HG03460 (cell line): ENCODE data around the gene ZACN.
"Not testable (repeated sequence)": the region's sequence is repeated elsewhere in the genome, so short reads cannot be mapped to it uniquely, and the experiment has no call there.

Experiments
- ATAC-seq: cut with Tn5 transposase; IDR thresholded peaks from one replicate; pipeline ENCODE4 v1.9.1; 2021; ENCODE audit not compliant: unreplicated experiment

Gene ZACN

GRCh38 chr17:76078860-76079534 is at the start of gene ZACN:
TSS of gene ZACN (plus strand) at chr17:76079182. CDS start at chr17:76079265, 83 bp downstream.
- ATAC-seq = no peak

DNA sequence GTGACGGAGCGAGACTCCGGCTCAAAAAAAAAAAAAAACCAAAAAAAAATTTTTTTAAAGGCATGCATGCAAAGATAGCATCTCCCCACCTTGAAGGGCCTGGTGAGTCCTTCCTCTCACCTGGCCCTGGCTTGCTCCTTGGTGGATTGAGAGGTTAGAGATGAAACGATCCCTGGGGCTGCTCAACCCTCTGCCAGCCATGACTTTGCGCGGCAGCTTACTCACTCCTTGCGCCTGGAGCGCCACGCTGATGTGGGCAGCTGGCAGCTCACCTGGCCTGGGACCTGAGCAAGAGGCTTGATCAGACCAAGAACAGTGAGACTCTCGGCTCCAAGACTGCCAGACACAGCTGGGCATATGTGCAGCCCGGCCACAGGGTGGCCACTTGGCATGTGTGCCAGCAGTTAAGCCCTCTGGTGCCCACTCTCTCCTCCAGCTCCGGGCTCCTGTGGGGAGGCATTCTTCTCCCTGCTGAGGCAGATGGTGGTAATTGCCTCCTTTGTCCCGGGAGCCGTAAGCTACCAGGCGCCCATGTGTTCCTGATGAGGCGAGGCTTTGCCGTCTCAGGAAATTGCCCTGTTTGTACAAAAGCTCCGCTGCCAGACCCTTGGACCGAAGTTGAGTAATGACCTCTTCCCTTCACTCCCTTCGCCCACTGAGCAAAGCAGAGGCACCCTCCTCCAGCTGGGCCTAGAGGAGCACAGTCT is 46.8 kb upstream of the ZACN start:
- ATAC-seq = no peak

DNA sequence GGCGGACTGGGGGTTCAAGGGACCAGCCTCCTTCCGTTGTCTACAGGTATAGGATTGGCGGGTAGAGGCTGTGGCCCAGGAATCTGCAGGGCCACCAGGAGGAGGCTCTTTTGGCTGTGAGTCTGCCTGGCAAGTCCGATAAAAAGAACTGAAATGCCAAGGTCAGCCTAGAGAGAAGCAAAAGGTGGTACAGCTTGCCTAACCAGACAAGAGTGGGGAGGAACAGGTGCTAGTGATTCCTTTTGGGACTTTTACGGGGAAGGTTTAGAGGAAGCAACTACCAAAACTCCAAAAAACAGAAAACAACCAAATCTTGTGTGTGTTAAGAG is 46.2 kb upstream of the ZACN start:
- ATAC-seq = no peak

- ATAC-seq = no peak
These were observed 45.8 kb upstream of the ZACN start for GRCh38 chr17:76033139-76033538.

DNA sequence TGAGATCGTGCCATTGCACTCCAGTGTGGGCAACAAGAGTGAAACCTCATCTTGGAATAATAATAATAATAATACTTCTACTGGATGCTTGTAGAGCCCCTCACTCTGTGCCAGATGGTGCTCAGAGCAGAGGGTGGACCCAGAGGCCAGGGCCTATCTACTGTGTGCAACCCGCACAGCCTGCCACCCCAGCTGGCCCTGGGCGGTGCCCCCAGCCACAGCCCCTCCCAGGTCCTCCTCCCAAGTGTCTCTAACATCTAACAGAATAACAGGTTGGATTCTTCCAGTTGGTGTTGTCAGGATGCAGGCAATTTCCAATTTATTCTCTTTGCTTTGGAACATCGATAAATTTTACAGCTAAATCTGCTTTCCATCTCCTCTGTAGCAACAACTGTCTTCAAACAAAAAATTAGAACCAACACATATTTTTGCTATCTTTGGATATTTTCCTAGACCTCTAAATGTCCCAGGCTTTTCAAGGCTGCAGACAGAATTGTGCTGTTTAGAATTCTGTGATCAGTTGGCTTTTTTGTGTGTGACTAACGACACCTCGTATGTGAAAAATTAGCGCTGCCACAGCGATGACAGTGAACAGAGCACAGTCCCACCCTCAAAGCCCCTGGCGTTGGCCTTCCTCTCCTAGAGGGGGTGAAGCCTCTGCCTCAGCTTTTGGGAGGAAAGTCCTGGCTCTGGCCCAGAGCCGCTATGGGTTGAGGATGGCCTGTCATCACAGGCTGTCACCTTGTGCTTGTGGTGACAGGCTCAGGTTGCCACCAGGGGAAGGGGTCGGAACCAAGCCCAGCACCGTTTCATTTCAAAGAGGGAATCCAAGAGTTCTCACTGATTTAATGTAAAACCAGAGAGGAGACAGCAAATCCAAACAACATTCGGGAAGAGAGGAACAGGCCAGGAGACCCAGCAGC is 44.3 kb upstream of the ZACN start:
- ATAC-seq = no peak

- no peak for ATAC-seq
These were observed 42.3 kb upstream of the ZACN start for GRCh38 chr17:76036497-76037261.

GRCh38 chr17:76038050-76038449 is 40.9 kb upstream of the ZACN start:
- ATAC-seq = no peak

GRCh38 chr17:76039121-76039520 is 39.9 kb upstream of the ZACN start:
- ATAC-seq = no peak

- no peak for ATAC-seq
These were observed 38.6 kb upstream of the ZACN start for GRCh38 chr17:76040376-76040775.

- not testable (repeated sequence) for ATAC-seq
These were observed 36.1 kb upstream of the ZACN start for GRCh38 chr17:76042868-76043267.

GRCh38 chr17:76044475-76045007 is 34.4 kb upstream of the ZACN start:
- ATAC-seq = not testable (repeated sequence)

GRCh38 chr17:76046064-76046463 is 32.9 kb upstream of the ZACN start:
- no peak for ATAC-seq

DNA sequence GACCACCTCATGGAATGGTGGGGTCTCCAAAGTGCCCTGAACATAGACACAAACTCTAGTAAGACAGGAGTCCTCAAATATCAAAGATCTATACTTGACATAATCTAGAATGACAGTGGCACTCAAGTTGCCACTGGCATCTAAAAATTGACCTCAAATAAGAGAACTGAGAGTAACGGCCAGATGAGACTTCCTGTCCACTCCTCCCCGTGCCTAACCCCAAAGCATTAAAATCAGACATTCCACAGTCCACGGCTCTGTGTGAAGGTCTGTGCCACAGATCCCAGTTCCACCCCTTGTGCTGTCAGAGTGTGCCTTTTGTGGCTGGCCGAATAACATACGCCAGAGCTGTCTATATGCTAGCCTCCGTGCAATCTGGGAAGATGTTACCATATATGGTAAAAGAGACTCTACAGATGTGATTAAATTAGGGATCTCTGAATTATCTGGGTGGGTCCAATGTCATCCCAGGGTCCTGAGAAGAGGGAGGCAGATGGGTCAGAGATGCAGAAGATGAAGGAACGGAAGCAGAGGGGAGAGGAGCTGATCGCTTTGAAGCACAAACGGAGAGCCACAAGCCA is 30.9 kb upstream of the ZACN start:
- ATAC-seq = no peak

DNA sequence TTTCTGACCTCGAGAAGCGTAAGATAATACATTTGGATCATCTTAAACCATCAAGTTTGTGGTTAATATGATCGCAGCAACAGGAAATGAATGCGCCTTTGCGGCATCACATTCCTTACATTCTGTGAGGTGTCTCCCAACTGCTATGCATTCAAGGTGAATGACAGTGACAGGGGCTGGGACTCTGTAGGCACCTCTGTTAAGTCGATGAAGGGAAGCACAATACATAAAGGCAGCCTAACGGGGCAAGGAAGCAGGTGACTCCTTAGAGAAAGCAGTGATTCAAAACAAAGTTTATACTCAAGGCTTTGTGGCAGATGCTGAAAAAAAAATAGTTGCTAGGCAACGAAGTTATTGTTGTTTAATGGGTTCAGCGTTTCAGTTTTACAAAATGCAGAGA is 30.3 kb upstream of the ZACN start:
- ATAC-seq = no peak

DNA sequence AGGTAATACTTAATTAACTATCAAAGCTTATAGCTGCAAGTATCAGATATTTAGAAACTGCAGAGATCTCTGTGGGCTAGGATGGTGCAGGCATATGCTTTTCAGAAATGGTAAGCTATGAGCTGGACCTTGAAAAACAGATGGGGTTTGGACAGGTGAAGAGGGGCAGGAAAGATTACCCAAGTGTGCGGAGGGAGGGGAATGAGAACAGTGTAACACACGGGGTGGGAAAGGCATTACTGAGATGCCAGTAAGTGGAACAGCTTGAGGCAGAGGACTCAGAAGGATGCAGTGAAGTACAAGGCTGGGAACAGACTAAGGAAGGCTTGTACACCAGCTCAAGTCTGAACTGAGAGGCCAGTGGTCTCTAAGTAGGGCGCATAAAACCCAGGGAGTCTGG is 29.7 kb upstream of the ZACN start:
- no peak for ATAC-seq

- ATAC-seq = no peak
These were observed 29.0 kb upstream of the ZACN start for GRCh38 chr17:76049836-76050537.

DNA sequence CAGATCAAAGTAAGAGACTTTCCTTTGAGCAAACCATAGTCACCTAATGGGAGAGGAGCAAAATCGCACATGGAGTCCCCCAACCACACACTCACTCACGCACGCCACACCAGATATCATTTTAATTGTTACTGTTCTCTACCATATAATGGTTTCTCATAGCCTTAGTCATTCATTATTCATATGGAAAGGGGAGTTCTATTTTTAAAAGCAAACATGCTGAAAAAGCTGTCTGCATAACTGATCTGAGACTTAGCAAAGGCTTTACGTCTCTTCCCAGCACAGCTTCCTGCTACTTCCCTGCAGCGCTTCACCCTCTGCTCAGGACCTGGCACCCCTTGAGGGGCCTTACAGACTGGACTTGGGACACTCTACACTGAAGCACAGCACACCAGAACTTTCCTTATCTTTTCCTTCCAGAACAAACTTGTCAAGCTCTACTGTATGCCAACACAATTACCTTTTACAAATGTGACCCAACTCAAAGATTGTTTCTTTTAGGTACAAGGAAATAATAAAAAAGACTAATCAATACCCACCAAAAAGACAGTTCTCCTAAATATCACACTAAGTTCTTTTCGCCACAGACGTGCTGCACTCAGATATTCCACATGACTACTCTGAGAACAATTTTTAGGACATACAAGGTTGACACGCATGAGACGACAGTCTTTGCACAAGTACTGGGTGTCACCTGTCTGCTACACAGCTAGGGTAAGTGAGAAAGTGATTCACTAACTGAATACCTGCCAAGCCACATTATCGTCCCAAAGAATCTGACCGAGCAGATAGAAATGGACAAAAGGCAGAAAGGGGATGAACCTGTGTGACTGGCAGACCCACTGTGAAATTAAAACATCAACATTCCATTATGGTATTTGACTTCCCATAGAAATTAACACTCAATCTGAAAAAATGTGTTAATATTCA is 28.2 kb upstream of the ZACN start:
- no peak for ATAC-seq

GRCh38 chr17:76051561-76051960 is 27.4 kb upstream of the ZACN start:
- no peak for ATAC-seq
